ENCODE measurements around the gene REPIN1.

DNA sequence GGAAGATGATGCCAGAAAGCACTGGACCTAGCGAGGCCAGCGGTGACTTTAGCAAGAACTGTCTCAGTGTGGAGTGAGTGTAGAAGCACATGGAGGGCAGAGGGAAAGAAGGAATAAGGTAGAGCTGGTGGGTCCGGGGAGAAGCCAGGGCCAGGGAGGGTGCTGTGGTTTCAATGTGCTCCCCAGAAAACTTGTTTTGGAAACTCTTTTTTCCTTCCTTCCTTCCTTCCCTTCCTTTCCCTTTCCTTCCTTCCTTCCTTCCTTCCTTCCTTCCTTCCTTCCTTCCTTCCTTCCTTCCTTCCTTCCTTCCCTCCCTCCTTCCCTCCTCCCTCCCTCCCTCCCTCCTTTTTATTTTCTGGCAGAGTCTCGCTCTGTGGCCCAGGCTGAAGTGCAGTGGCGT is 21.7 kb upstream of the REPIN1 start:
- no peak for TF ChIP-seq POLR2A (IDR thresholded peaks at IDR 0.05)
- TF ChIP-seq, protein P1, sequence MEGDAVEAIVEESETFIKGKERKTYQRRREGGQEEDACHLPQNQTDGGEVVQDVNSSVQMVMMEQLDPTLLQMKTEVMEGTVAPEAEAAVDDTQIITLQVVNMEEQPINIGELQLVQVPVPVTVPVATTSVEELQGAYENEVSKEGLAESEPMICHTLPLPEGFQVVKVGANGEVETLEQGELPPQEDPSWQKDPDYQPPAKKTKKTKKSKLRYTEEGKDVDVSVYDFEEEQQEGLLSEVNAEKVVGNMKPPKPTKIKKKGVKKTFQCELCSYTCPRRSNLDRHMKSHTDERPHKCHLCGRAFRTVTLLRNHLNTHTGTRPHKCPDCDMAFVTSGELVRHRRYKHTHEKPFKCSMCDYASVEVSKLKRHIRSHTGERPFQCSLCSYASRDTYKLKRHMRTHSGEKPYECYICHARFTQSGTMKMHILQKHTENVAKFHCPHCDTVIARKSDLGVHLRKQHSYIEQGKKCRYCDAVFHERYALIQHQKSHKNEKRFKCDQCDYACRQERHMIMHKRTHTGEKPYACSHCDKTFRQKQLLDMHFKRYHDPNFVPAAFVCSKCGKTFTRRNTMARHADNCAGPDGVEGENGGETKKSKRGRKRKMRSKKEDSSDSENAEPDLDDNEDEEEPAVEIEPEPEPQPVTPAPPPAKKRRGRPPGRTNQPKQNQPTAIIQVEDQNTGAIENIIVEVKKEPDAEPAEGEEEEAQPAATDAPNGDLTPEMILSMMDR (IDR thresholded peaks at IDR 0.05): no peak
